Esophagus squamous epithelium (tissue), 5 donors: Measurements from ENCODE around the gene SLC6A3. TPM values are rescaled to one million over a fixed set of nuclear protein-coding genes. Genes with fewer than 3 reads are reported as not detected.

Source experiments
- DNase-seq: peaks from one replicate; lab custom pipeline; 2025; lab: John Stamatoyannopoulos, UW
- H3K27ac ChIP-seq, 4 donors: fragments of 200-600 bp; sonication (generic); one replicate each; pipeline ENCODE4 v1.5.1; 2016 to 2019; ENCODE audit warnings: mild to moderate bottlenecking in 1 of 4
- H3K27me3 ChIP-seq, 4 donors: fragments of 200-600 bp; sonication (generic); 1 replicate in 3 of 4; 2 replicates in 1 of 4; pipeline versions ENCODE4 v1.5.1 to v1.6.0; 2017 to 2021; ENCODE audit warnings: antibody characterized with exemption in 1 of 4
- H3K36me3 ChIP-seq, 3 donors: fragments of 200-600 bp; sonication (generic); one replicate each; pipeline ENCODE4 v1.5.1; 2016 to 2019
- H3K4me1 ChIP-seq, 3 donors: fragments of 200-600 bp; sonication (generic); one replicate each; pipeline ENCODE4 v1.5.1; 2017 to 2019
- H3K4me3 ChIP-seq, 4 donors: fragments of 200-600 bp; sonication (generic); 1 replicate in 3 of 4; 2 replicates in 1 of 4; pipeline ENCODE4 v1.5.1; 2016 to 2019; ENCODE audit warnings: mild to moderate bottlenecking in 2 of 4, moderate library complexity in 1 of 4
- H3K9me3 ChIP-seq, 3 donors: fragments of 200-600 bp; sonication (generic); one replicate each; pipeline ENCODE4 v1.5.1; 2016 to 2019
- POLR2A ChIP-seq, 4 donors: fragments of 450-650 bp; IDR thresholded peaks; one replicate each; pipeline ENCODE4 v1.6.1; 2017; ENCODE audit warnings: antibody characterized with exemption in 4 of 4, mild to moderate bottlenecking in 4 of 4, moderate library complexity in 3 of 4
- WGBS, 2 donors: methylation state at CpG; one replicate each; pipeline ENCODE4 v1.1.5; 2018; 5-methylcytosine and 5-hydroxymethylcytosine counted together
- intact Hi-C: fragments of 100-400 bp; cut with DNase I; formaldehyde crosslinking; loops from one replicate; pipeline ENCODE4 v1.15.0; 2022
- total RNA-seq, 4 donors: library from RNA; depleted of rRNA; stranded (reverse); fragments of >200 nt; gene quantifications; one replicate each; pipeline ENCODE4 v1.1.0, GENCODE V29; 2016
- TF ChIP-seq, protein P1 (sequence below), 6 experiments: fragments of 450-650 bp in 4 of 6; fragments of 200-600 bp in 2 of 6; sonication (generic) in 2 of 6; IDR thresholded peaks; one replicate each; pipeline ENCODE4 v1.5.1; 2016 to 2019; ENCODE audit warnings: antibody characterized with exemption in 6 of 6, mild to moderate bottlenecking in 4 of 6, moderate library complexity in 4 of 6
- donor health status: DM: yes; HTN: yes; CAD: no.

Gene SLC6A3
- total RNA-seq, 4 donors from 2014 or later = 0.19 TPM; not detected in 3

DNA sequence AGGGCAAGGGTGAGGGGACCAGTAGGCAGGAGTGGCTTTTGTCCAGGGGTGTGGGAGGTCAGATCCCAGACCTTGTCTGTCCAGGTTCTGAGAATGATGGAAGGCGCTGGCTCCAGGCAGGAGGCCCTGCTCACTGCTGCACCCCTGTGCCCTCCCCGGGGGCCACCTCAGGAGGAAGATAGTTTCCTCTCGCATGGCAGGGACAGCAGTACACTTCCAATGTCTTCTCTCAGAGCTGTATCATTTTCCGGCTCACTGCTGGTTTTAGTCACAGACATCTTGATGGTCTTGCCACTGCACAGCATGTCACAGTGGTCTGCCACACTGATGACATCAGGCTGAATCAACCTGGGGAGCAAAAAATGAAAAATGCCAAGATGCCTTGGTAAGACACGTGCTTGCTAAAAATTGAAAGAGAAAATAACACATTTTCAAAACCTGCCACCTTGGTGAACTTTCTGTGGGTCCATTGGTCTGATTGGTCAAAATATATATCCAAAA is 3.3 kb upstream of the SLC6A3 start:
- intact Hi-C loops = no loop called here
- H3K36me3 ChIP-seq = no peaks in the 10 kb centered on the region
- 68 to 69% methylated on average over 4 to 5 of the region's 5 CpGs for WGBS, 2 donors
- H3K4me3 ChIP-seq = no peak overlapping the region
- H3K4me1 ChIP-seq = peaks cover 10 to 26% (median 13%) of the 10 kb centered on the region in 3 donors
- H3K27me3 ChIP-seq = peaks cover 19 to 62% (median 20%) of the 10 kb centered on the region in 4 donors
- DNase-seq = no peak
- TF ChIP-seq, protein P1, sequence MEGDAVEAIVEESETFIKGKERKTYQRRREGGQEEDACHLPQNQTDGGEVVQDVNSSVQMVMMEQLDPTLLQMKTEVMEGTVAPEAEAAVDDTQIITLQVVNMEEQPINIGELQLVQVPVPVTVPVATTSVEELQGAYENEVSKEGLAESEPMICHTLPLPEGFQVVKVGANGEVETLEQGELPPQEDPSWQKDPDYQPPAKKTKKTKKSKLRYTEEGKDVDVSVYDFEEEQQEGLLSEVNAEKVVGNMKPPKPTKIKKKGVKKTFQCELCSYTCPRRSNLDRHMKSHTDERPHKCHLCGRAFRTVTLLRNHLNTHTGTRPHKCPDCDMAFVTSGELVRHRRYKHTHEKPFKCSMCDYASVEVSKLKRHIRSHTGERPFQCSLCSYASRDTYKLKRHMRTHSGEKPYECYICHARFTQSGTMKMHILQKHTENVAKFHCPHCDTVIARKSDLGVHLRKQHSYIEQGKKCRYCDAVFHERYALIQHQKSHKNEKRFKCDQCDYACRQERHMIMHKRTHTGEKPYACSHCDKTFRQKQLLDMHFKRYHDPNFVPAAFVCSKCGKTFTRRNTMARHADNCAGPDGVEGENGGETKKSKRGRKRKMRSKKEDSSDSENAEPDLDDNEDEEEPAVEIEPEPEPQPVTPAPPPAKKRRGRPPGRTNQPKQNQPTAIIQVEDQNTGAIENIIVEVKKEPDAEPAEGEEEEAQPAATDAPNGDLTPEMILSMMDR (IDR thresholded peaks at IDR 0.05) = no peak
- no peak for TF ChIP-seq POLR2A (IDR thresholded peaks at IDR 0.05)
- H3K9me3 ChIP-seq = peaks cover 0 to 4% (median under 1%) of the 10 kb centered on the region in 3 donors
- H3K27ac ChIP-seq = no peak overlapping the region

DNA sequence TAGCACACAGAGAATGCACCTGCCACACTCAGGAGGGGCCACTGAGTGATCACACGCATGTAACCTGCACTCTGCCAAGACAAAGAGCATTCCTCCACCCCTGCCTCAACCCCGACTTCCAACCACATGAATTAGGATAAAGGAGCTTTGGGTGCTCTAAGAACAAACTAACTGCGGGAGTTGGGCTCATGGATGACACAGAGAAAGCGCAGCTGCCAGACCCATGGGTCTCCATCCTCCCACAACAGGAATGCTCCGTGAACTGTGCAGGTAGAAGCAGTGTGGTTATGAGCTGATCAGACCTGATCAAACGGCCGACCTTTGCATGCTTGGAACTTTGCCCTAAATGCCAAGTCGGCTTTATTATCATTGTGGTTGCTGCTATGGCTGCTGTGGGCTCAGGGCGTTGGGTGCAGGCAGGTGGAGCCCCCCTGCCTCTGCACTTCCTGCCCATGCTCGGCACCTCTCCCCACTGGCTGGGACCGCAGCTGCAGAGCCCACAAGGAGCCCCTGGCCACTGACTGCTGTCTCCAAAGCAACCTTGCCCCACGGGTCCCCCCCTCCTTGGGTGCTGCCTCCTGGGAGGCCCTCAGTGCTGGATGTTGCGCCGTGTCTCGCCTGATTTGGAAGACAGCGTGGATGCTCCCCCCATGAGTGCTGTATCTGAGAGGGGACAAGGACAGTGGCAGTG is 2.6 kb upstream of the SLC6A3 start:
- no peak overlapping the region for H3K4me3 ChIP-seq
- whole genome bisulfite sequencing, 2 donors = 44 to 47% methylated on average over 7 to 8 of the region's 16 CpGs
- intact Hi-C loops = no loop called here
- H3K4me1 ChIP-seq = peaks cover 10 to 26% (median 13%) of the 10 kb centered on the region in 3 donors
- H3K27me3 ChIP-seq = peaks cover 19 to 69% (median 27%) of the 10 kb centered on the region in 4 donors
- no peak for TF ChIP-seq POLR2A (IDR thresholded peaks at IDR 0.05)
- TF ChIP-seq, protein P1 (IDR thresholded peaks at IDR 0.05) = no peak
- H3K36me3 ChIP-seq = no peaks in the 10 kb centered on the region
- no peak overlapping the region for H3K27ac ChIP-seq
- DNase-seq = no peak
- no peaks in the 10 kb centered on the region for H3K9me3 ChIP-seq

DNA sequence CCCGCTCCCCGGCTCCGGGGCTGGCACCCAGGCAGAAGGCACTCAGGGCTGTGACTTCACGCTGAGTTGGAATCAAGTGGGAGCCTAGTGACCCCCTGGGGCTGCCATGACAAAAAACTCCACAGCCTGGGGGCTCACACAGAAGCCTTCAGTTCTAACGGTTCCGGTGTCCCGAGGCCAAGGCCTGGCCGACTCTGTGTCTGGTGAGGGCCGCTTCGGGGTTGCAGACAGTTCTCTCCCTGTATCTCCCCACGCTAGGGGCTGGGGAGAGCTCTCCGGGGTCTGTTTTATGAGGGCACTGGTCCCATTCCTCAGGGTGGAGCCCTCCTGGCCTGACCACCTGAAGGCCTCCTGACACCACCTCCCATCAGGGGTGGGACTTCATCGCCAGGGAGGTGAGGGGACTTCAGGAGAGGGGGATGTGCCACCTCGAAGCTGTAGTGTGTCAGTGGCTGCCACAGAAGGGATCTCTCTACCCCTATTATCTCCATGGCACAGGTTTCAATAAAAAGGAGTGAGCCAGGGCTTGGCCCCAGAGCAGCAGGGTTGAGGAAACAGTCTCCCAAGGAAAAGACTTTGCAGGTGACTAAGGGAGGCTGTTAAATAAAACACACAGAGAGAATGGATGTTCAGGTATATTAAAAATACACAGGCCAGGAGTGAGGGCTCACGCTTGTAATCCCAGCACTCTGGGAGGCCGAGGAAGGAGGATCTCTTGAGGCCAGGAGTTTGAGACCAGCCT is 1.5 kb upstream of the SLC6A3 start:
- TF ChIP-seq POLR2A (IDR thresholded peaks at IDR 0.05) = no peak
- TF ChIP-seq, protein P1 (IDR thresholded peaks at IDR 0.05) = no peak
- no peak for DNase-seq
- Histone ChIP-seq H3K9me3 (no peaks in the 10 kb centered on the region), H3K4me1 (peaks cover 10 to 26% (median 13%) of the 10 kb centered on the region in 3 donors), H3K36me3 (no peaks in the 10 kb centered on the region), H3K27ac (no peak overlapping the region), H3K27me3 (peaks cover 19 to 80% (median 30%) of the 10 kb centered on the region in 4 donors), H3K4me3 (no peak overlapping the region)
- intact Hi-C loops = no loop called here
- WGBS, 2 donors = 51 to 73% methylated on average over 3 to 9 of the region's 16 CpGs

DNA sequence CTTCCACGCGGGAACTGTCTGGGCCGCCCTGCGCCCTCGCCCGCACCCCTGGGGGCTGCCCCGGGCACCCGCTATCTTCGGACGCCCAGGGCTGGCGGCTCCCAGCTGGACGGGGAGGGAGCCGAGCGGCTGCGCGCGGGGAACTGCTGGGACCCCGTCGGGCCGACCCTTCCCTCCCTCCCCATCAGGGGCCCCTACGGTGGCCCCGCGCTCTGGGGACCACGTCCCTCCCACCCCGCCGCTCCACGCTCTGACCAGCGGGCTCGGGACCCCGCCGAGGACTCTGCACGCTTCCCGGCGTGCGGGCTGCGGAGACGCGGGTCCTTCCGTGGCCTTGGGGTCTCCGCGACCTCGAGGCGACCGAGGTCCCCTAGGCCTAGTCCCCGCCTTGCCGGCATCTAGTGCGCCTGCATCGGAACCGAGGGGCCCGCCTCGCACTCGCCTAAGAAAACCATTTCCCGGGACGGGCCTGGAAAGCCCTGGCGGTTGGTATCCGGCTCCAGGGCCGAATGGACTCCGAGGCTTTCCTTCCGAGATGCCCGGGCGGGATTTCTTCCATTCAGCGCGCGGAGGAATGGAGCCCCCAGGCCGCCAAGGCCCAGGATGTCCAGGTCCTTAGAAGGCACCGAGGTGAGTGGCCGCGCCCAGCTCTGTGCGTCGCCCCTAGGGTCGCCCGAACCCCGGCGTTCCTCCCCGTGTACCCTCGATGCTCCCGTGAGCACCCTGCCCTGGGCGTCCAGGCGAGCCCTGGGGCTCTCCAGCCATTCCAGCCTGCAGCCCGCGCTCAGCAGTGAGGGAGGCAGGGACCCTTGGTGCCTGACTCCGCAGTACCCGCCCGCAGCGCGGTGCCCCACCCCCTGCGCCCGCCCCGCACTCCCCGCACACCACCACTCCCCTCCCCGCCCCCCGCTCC is 705 bp upstream of the SLC6A3 start:
- intact Hi-C loops = no loop called here
- H3K27ac ChIP-seq = no peak overlapping the region
- no peaks in the 10 kb centered on the region for H3K36me3 ChIP-seq
- H3K9me3 ChIP-seq = no peaks in the 10 kb centered on the region
- peaks cover 10 to 26% (median 13%) of the 10 kb centered on the region in 3 donors for H3K4me1 ChIP-seq
- H3K4me3 ChIP-seq = peak overlapping the region in 2 of 4 donors; percentile 27 to 45
- H3K27me3 ChIP-seq = peaks cover 19 to 88% (median 30%) of the 10 kb centered on the region in 4 donors
- no peak for TF ChIP-seq POLR2A (IDR thresholded peaks at IDR 0.05)
- TF ChIP-seq, protein P1 (IDR thresholded peaks at IDR 0.05) = no peak
- 0 to 11% methylated on average over 4 to 8 of the region's 92 CpGs for WGBS, 2 donors
- no peak for DNase-seq
